CD4-positive, alpha-beta T cell (primary cell): ENCODE results near the gene TJP1. TPM values are rescaled to one million over a fixed set of nuclear protein-coding genes. Genes with fewer than 3 reads are reported as not detected.

Source experiments
- ATAC-seq: fragments of 200-7000 bp; cut with Tn5 transposase; one replicate; pipeline ENCODE4 v1.10.0; 2022; ENCODE audit warnings: mild to moderate bottlenecking; ENCODE audit not compliant: poor library complexity
- CTCF ChIA-PET: fragments of 350-600 bp; sonication (Branson Sonifier 250); formaldehyde crosslinking; loops from one replicate; lab custom pipeline; 2021; ENCODE audit warnings: antibody characterized with exemption, inconsistent platforms; lab: Charles Lee
- POLR2A ChIA-PET: fragments of 350-600 bp; sonication (Branson Sonifier 250); formaldehyde crosslinking; loops from one replicate; lab custom pipeline; 2021; ENCODE audit warnings: antibody characterized with exemption, inconsistent platforms; lab: Charles Lee
- DNase-seq, 14 experiments: peaks; one replicate each; pipeline ENCODE4 v3.0.0-alpha.2; 2013 to 2020; ENCODE audit warnings: mixed read lengths in 2 of 14
- H3K27ac ChIP-seq, 2 donors: one replicate each; pipeline versions ENCODE4 v1.5.1 to v1.7.0; 2013; ENCODE audit warnings: low read length in 2 of 2, low read depth in 1 of 2, mild to moderate bottlenecking in 1 of 2
- H3K27me3 ChIP-seq, 2 experiments: 1 replicate in 1 of 2; 2 replicates in 1 of 2; pipeline versions ENCODE4 v1.6.1 to v1.7.0; 2013; ENCODE audit warnings: low read length in 2 of 2, control low read depth in 1 of 2, mild to moderate bottlenecking in 1 of 2, moderate library complexity in 1 of 2; ENCODE audit not compliant: insufficient read depth in 2 of 2, control insufficient read depth in 1 of 2
- H3K36me3 ChIP-seq: one replicate; pipeline ENCODE4 v1.6.1; 2013; ENCODE audit warnings: low read length, control low read depth; ENCODE audit not compliant: insufficient read depth
- H3K4me1 ChIP-seq: one replicate; pipeline ENCODE4 v1.6.1; 2013; ENCODE audit warnings: low read length, control low read depth; ENCODE audit not compliant: insufficient read depth
- H3K4me3 ChIP-seq: one replicate; pipeline ENCODE4 v1.5.1; 2013; ENCODE audit warnings: mild to moderate bottlenecking, low read length, moderate library complexity
- H3K9me3 ChIP-seq, 2 experiments: 1 replicate in 1 of 2; 2 replicates in 1 of 2; pipeline versions ENCODE4 v1.6.1 to v1.7.0; 2013; ENCODE audit warnings: low read length in 2 of 2, mild to moderate bottlenecking in 2 of 2, control low read depth in 1 of 2, moderate library complexity in 1 of 2; ENCODE audit not compliant: control insufficient read depth in 1 of 2, insufficient read depth in 1 of 2
- H3K27ac Mint-ChIP-seq: one replicate; pipeline ENCODE4 v1.8.0; 2020; ENCODE audit warnings: mixed read lengths
- H3K27me3 Mint-ChIP-seq: one replicate; pipeline ENCODE4 v1.8.0; 2021; ENCODE audit warnings: mixed read lengths
- H3K36me3 Mint-ChIP-seq: one replicate; pipeline ENCODE4 v1.8.0; 2021; ENCODE audit warnings: low read depth, mixed read lengths
- H3K4me1 Mint-ChIP-seq: one replicate; pipeline ENCODE4 v1.8.0; 2021; ENCODE audit warnings: low read depth, mixed read lengths
- H3K4me3 Mint-ChIP-seq: one replicate; pipeline ENCODE4 v1.8.0; 2020; ENCODE audit warnings: mild to moderate bottlenecking, mixed read lengths
- H3K9me3 Mint-ChIP-seq: one replicate; pipeline ENCODE4 v1.8.0; 2020; ENCODE audit warnings: mixed read lengths
- intact Hi-C, 2 experiments: fragments of 100-400 bp; cut with DNase I in 1 of 2; cut with micrococcal nuclease in 1 of 2; formaldehyde crosslinking; loops; one replicate each; pipeline versions ENCODE4 v1.15.1 to v1.9.0; 2023 to 2025; cut with DNase I, micrococcal nuclease
- total RNA-seq, 174 experiments: library from RNA in 2 of 174; stranded (reverse) in 2 of 174; gene quantifications; one replicate each; pipeline ENCODE4 v1.2.3 and lab custom pipeline; 2021 to 2026
- TF ChIP-seq, protein P1 (sequence below): fragments of 200-600 bp; IDR thresholded peaks from one replicate; pipeline ENCODE4 v1.8.0; 2022; ENCODE audit warnings: antibody characterized with exemption, mild to moderate bottlenecking

Gene TJP1
- total RNA-seq, 2 experiments from 2014 or later = not detected

DNA sequence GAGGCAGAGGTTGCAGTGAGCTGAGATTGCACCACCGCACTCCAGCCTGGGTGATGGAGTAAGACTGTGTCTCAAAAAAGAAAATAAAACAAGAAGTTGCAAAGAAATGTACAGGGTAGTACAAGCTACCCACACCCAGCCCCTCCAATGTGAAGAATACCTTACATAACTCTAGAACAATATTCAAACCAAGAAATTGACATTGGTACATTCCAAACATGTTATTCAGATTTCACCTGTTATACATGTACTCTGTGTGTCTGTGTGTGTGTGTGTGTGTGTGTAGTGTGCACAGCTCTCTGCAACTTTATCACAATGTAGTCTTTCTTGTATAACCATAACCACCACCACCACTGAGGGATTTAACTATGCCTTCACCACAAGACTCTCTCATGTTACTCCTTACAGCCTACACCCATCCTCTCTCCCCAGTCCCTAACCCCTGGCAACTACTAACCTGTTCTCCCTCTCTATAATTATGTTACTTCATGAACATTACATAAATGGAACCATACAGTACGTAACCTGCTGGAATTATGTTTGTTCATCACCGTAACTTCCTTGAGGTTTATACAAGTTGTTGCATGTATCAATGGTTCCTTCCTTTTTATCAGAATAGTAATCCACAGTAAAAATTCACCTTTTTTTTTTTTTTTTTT, 16.2 kb upstream of the TJP1 start:
- peaks cover 8 to 29% of the 10 kb centered on the region in 2 experiments for H3K27me3 ChIP-seq
- Mint-ChIP-seq H3K36me3 (no peaks in the 10 kb centered on the region), H3K27ac (no peak overlapping the region), H3K4me3 (no peak overlapping the region), H3K4me1 (no peaks in the 10 kb centered on the region), H3K27me3 (peaks cover 86% of the 10 kb centered on the region), H3K9me3 (peaks cover 2% of the 10 kb centered on the region)
- ChIA-PET POLR2A (interaction anchor here (0.6 kb wide), 1 partner anchor 13 kb away, joined by 3 read pairs; no protein-coding TSS in a partner anchor), CTCF (no interaction called here)
- no peak overlapping the region for H3K4me3 ChIP-seq
- H3K4me1 ChIP-seq = no peaks in the 10 kb centered on the region
- H3K27ac ChIP-seq = no peak overlapping the region
- no peaks in the 10 kb centered on the region for H3K36me3 ChIP-seq
- DNase-seq = no peak
- H3K9me3 ChIP-seq = peaks cover 0 to 17% of the 10 kb centered on the region in 2 experiments
- TF ChIP-seq, protein P1, sequence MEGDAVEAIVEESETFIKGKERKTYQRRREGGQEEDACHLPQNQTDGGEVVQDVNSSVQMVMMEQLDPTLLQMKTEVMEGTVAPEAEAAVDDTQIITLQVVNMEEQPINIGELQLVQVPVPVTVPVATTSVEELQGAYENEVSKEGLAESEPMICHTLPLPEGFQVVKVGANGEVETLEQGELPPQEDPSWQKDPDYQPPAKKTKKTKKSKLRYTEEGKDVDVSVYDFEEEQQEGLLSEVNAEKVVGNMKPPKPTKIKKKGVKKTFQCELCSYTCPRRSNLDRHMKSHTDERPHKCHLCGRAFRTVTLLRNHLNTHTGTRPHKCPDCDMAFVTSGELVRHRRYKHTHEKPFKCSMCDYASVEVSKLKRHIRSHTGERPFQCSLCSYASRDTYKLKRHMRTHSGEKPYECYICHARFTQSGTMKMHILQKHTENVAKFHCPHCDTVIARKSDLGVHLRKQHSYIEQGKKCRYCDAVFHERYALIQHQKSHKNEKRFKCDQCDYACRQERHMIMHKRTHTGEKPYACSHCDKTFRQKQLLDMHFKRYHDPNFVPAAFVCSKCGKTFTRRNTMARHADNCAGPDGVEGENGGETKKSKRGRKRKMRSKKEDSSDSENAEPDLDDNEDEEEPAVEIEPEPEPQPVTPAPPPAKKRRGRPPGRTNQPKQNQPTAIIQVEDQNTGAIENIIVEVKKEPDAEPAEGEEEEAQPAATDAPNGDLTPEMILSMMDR = no peak
- no peak for ATAC-seq
- intact Hi-C loops = loop anchor here (5.0 to 10.0 kb wide), 2 partner anchors 36 to 54 kb away; no protein-coding TSS in a partner anchor

DNA sequence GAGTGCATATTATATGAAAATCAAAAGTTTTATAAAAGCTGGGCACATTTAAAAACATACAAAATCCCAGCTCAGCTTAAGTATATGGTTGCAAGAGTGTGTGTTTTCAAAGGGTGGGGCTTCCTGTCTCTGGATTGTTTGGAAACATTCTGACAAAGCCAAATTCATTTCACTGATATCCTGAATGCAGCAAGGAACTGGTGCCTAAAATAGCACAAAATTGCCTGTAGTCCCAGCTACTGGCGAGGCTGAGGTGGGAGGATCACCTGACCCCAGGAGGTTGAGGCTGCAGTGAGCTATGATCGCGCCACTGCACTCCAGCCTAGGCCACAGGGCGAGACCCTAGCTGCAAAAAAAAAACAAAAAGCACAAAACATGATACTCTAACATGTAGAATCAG, 13.0 kb upstream of the TJP1 start:
- TF ChIP-seq, protein P1 = no peak
- peaks cover 5% of the 10 kb centered on the region for H3K9me3 Mint-ChIP-seq
- intact Hi-C loops = loop anchor here (5.0 to 10.0 kb wide), 2 partner anchors 33 to 50 kb away; no protein-coding TSS in a partner anchor
- no peaks in the 10 kb centered on the region for H3K36me3 ChIP-seq
- H3K4me3 ChIP-seq = no peak overlapping the region
- H3K4me3 Mint-ChIP-seq = no peak overlapping the region
- H3K27ac Mint-ChIP-seq = no peak overlapping the region
- DNase-seq (no peak), ATAC-seq (no peak)
- H3K36me3 Mint-ChIP-seq = no peaks in the 10 kb centered on the region
- no peaks in the 10 kb centered on the region for H3K4me1 ChIP-seq
- POLR2A ChIA-PET = no interaction called here
- CTCF ChIA-PET = no interaction called here
- H3K9me3 ChIP-seq = peaks cover 5 to 23% of the 10 kb centered on the region in 2 experiments
- H3K27me3 Mint-ChIP-seq = peaks cover 79% of the 10 kb centered on the region
- no peaks in the 10 kb centered on the region for H3K4me1 Mint-ChIP-seq
- no peak overlapping the region for H3K27ac ChIP-seq
- peaks cover 20 to 50% of the 10 kb centered on the region in 2 experiments for H3K27me3 ChIP-seq

DNA sequence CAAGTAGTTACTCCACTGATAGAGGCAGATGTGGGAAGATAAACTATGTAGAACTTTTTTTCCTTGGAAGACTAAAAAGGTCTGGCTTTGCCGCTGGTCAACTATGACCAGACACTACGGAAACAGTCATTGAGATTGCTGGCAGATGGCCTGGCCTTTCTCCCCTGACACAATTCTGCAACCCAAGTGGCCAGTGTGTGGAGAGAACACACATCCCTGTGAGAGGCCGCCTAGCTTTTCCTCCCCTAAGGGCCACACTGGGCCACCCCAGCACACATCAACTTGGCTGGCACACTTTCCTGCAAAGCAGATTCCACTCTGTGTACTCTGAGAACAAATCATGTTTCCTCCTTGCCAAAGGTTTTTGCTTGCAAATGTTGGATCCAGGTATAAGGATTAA, 10.4 kb upstream of the TJP1 start:
- Mint-ChIP-seq H3K36me3 (no peaks in the 10 kb centered on the region), H3K4me1 (no peaks in the 10 kb centered on the region), H3K4me3 (no peak overlapping the region), H3K27ac (no peak overlapping the region), H3K27me3 (peaks cover 73% of the 10 kb centered on the region), H3K9me3 (peaks cover 3% of the 10 kb centered on the region)
- ChIA-PET POLR2A (no interaction called here), CTCF (no interaction called here)
- intact Hi-C loops = loop anchor here in 1 of 2 experiments (10.0 kb wide), 1 partner anchor 48 kb away; no protein-coding TSS in a partner anchor
- Histone ChIP-seq H3K4me1 (no peaks in the 10 kb centered on the region), H3K27ac (no peak overlapping the region), H3K27me3 (peaks cover 25 to 67% of the 10 kb centered on the region in 2 experiments), H3K9me3 (peaks cover 5 to 21% of the 10 kb centered on the region in 2 experiments), H3K4me3 (no peak overlapping the region), H3K36me3 (no peaks in the 10 kb centered on the region)
- no peak for DNase-seq
- TF ChIP-seq, protein P1 = no peak
- ATAC-seq = no peak
